Naive B cell (primary cell): ENCODE results near the gene RGS6. TPM values are rescaled to one million over a fixed set of nuclear protein-coding genes. Genes with fewer than 3 reads are reported as not detected.
A peak's percentile ranks its signal among the peaks of the same experiment; 100 is the strongest.

Experiments used
- ATAC-seq, 2 donors: fragments of 150-1000 bp; cut with Tn5 transposase; 2 replicates each; pipeline ENCODE4 v1.10.0; 2021; ENCODE audit warnings: low read depth in 2 of 2, mild to moderate bottlenecking in 2 of 2, moderate library complexity in 2 of 2
- DNase-seq: peaks from one replicate; pipeline ENCODE4 v3.0.0; 2022
- H3K27ac Mint-ChIP-seq, 6 donors: one replicate each; pipeline ENCODE4 v1.8.0; 2020 to 2022; ENCODE audit warnings: mild to moderate bottlenecking in 6 of 6, mixed read lengths in 6 of 6, moderate library complexity in 5 of 6, inconsistent platforms in 2 of 6
- H3K27me3 Mint-ChIP-seq, 3 donors: one replicate each; pipeline ENCODE4 v1.8.0; 2021 to 2022; ENCODE audit warnings: mixed read lengths in 3 of 3, mild to moderate bottlenecking in 1 of 3
- H3K36me3 Mint-ChIP-seq, 2 donors: one replicate each; pipeline ENCODE4 v1.8.0; 2020 to 2022; ENCODE audit warnings: mixed read lengths in 2 of 2, inconsistent platforms in 1 of 2, mild to moderate bottlenecking in 1 of 2
- H3K4me1 Mint-ChIP-seq, 3 donors: one replicate each; pipeline ENCODE4 v1.8.0; 2020 to 2022; ENCODE audit warnings: mixed read lengths in 3 of 3, inconsistent platforms in 1 of 3, mild to moderate bottlenecking in 1 of 3, moderate library complexity in 1 of 3
- H3K4me3 Mint-ChIP-seq, 8 donors: one replicate each; pipeline ENCODE4 v1.8.0; 2020 to 2022; ENCODE audit warnings: mild to moderate bottlenecking in 8 of 8, mixed read lengths in 8 of 8, moderate library complexity in 8 of 8, inconsistent platforms in 2 of 8
- H3K9me3 Mint-ChIP-seq, 7 donors: one replicate each; pipeline ENCODE4 v1.8.0; 2020 to 2022; ENCODE audit warnings: mixed read lengths in 7 of 7, mild to moderate bottlenecking in 5 of 7, inconsistent platforms in 2 of 7, moderate library complexity in 1 of 7
- polyA plus RNA-seq, 6 donors: library from polyadenylated mRNA; unstranded; fragments of 300-500 nt; fragmentation: Illumina TruSeq; gene quantifications; one replicate each; pipeline ENCODE4 v1.2.3, GENCODE V29; 2021; ENCODE audit warnings: low read depth in 6 of 6

RGS6 gene
- polyA plus RNA-seq, 6 donors from 2014 or later: 0.06 to 0.28 (median 0.20) TPM; not detected in 2

DNA sequence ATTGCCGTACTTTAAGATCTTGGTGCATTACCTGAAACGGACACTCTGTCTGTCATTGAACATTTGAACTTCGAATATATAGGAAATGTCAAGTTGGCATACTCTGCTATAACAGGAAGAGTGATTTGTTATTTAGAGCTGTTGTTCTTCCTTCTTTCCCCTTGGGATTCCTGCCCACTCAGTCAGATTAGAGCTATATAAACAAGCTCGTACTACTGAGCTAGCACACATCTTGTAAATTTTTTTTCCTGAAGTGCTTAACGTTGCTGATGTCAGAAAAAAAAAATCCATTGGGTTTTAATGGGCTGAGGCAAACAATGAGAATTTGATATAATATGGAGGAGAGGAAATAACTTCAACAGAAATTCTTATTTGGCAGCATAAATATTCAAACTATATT, 26.8 kb downstream of the RGS6 start:
- Mint-ChIP-seq H3K4me3 (no peak overlapping the region), H3K27me3 (peaks cover 7 to 16% (median 14%) of the 10 kb centered on the region in 3 donors), H3K9me3 (peaks cover 0 to 3% (median 0%) of the 10 kb centered on the region in 7 donors), H3K27ac (no peak overlapping the region), H3K4me1 (no peaks in the 10 kb centered on the region), H3K36me3 (no peaks in the 10 kb centered on the region)
- ATAC-seq: no peak
- no peak for DNase-seq

DNA sequence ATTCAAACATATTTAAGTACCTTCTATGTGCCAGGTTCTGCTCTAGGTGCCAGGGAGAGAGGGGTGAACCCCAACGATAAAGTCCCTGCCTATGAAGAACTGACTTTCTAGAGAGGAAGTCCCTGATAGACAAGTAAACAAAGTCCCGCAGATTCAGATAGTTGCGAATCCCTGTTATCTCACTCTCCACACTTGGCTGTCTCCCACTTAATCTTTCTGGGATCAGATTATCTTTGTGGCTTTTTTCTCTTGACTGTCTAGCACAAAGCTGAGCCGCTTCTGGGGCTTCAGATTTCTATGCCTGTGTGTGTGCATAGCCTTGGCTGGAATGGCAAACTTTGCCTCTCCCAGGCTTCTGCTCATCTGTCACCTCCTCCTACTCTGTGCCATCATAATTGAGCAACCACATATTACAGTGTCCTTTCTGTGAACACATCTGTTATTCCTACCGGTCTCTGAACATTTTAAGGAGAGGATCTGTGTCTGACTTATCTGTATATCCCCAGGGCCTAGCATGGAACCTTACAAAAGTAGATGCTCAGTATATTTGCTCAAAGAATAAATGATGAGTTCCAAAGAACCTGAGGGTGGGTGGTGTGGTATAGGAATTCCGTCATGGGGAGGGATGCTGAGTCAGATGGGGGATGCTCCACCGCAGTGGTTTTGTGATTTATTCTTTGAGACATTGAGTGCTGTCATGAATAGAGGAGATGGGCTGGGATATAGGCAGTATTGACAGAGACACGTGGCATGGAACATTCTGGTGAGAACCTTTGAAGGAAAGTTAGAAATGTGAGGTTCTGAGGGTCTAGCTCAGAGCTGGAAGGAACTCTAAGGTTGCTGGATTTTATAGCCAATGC, 28.5 kb downstream of the RGS6 start:
- Mint-ChIP-seq H3K4me3 (no peak overlapping the region), H3K9me3 (peaks cover 0 to 3% (median 0%) of the 10 kb centered on the region in 7 donors), H3K27ac (no peak overlapping the region), H3K27me3 (peaks cover 3 to 25% (median 22%) of the 10 kb centered on the region in 3 donors), H3K4me1 (no peaks in the 10 kb centered on the region), H3K36me3 (no peaks in the 10 kb centered on the region)
- ATAC-seq: no peak
- no peak for DNase-seq

DNA sequence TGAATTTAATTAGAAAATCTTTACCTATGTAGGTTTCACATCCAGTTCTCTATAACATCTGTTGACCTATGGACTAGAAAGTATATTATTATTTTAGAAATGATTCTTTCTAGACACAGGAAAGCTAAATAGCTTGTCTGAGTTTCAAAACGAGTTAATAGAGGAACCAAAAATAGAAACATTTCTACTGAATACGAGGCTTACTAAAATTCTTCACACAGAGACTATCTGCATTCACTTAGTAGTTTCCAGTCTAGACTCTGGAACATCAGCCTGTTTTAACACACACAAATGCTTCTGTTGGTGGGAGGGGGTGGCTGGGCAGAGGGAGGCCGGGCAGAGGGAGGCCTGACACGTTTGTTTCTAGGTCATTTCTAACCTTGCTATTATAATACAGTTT, 29.7 kb downstream of the RGS6 start:
- ATAC-seq (no peak), DNase-seq (no peak)
- Mint-ChIP-seq H3K36me3 (no peaks in the 10 kb centered on the region), H3K9me3 (peaks cover 0 to 2% (median 0%) of the 10 kb centered on the region in 7 donors), H3K27ac (no peak overlapping the region), H3K4me1 (no peaks in the 10 kb centered on the region), H3K27me3 (peaks cover 2 to 19% (median 15%) of the 10 kb centered on the region in 3 donors), H3K4me3 (no peak overlapping the region)

DNA sequence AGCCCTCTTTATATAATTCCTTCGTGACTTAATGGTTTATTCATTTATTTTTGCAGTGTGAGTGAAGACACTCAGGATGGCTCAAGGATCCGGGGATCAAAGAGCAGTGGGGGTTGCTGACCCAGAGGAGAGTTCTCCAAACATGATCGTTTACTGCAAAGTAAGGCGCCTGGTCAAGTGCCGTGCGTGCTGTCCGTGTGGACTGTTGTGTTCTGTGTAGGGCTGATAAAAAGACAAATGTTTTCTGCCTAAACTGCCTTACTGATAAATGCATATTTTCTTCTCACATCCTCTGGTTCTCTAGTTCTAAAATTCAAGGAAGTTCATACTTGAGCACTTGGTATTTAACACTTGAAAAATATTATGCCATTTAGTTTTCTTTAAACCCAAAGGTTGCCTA, 32.5 kb downstream of the RGS6 start:
- Mint-ChIP-seq H3K27ac (no peak overlapping the region), H3K36me3 (no peaks in the 10 kb centered on the region), H3K9me3 (peaks cover 0 to 8% (median 4%) of the 10 kb centered on the region in 7 donors), H3K27me3 (peaks cover 0 to 14% (median 9%) of the 10 kb centered on the region in 3 donors), H3K4me3 (no peak overlapping the region), H3K4me1 (no peaks in the 10 kb centered on the region)
- DNase-seq (no peak), ATAC-seq (no peak)

DNA sequence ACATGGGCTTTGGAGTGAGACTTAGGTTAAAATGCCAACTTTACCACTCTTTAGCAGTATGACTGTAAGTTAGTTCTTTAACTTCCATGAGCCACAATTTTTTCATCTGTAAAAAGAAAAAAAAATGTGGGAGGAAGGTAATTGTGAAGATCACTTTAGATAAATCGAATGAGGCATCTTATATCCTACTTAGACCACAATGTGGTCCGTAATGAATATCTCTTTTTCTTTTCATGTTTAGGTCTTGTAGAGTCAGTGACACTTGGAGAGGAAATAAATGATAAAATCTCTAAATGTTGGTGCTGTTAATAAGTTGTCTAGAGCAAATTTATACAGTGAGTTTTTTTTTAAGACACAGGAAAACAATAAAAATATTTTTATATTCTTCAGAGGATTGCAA, 34.3 kb downstream of the RGS6 start:
- Mint-ChIP-seq H3K36me3 (no peaks in the 10 kb centered on the region), H3K27ac (no peak overlapping the region), H3K4me1 (no peaks in the 10 kb centered on the region), H3K4me3 (no peak overlapping the region), H3K9me3 (peaks cover 2 to 8% (median 5%) of the 10 kb centered on the region in 7 donors), H3K27me3 (peaks cover 0 to 29% (median 16%) of the 10 kb centered on the region in 3 donors)
- ATAC-seq (no peak), DNase-seq (no peak)

DNA sequence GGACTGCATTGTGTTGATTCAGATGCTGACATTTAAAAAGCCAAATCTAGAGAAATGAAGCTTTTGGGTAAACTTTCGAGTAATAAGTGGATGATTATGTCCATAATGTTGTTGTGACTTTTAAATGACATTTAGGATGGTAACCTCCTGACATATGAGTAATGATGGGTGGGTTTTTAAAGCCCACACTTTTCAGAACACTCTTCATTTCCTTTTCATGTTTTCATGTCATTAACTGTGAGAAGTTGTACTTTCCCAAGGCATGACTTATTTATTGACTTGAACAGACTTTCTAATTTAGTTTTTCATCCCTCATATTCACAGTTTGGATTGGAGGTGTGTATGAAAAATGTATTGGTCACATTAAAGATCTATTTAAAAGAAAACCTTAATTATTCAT, 35.5 kb downstream of the RGS6 start:
- peaks cover 2 to 10% (median 5%) of the 10 kb centered on the region in 7 donors for H3K9me3 Mint-ChIP-seq
- H3K4me1 Mint-ChIP-seq: no peaks in the 10 kb centered on the region
- H3K4me3 Mint-ChIP-seq: no peak overlapping the region
- no peak overlapping the region for H3K27ac Mint-ChIP-seq
- DNase-seq (no peak), ATAC-seq (no peak)
- peaks cover 8 to 38% (median 22%) of the 10 kb centered on the region in 3 donors for H3K27me3 Mint-ChIP-seq
- no peaks in the 10 kb centered on the region for H3K36me3 Mint-ChIP-seq

DNA sequence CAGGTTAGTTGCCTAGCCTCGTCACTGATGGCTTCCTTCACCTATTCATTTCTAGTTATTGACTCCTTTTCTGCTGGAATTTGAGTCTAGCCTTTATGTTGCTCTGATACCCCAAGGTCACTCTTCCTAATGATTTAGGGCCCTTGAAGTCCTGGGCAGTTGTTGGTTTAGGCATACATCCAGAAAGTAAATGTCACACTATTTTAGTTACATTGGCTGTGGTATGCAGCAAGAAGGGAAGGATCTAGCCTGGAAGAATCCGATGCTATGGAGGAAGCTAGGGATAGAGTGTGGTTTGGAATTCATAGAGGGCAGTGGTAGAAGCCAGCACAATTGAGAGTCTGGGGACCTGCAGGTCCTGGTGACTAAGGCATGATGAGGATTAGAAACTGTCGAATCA, 38.0 kb downstream of the RGS6 start:
- Mint-ChIP-seq H3K4me1 (no peaks in the 10 kb centered on the region), H3K36me3 (no peaks in the 10 kb centered on the region), H3K9me3 (peaks cover 2 to 10% (median 5%) of the 10 kb centered on the region in 7 donors), H3K4me3 (no peak overlapping the region), H3K27me3 (peaks cover 10 to 36% (median 19%) of the 10 kb centered on the region in 3 donors), H3K27ac (peak overlapping the region in 1 of 6 donors; percentile 58)
- ATAC-seq (no peak), DNase-seq (no peak)

DNA sequence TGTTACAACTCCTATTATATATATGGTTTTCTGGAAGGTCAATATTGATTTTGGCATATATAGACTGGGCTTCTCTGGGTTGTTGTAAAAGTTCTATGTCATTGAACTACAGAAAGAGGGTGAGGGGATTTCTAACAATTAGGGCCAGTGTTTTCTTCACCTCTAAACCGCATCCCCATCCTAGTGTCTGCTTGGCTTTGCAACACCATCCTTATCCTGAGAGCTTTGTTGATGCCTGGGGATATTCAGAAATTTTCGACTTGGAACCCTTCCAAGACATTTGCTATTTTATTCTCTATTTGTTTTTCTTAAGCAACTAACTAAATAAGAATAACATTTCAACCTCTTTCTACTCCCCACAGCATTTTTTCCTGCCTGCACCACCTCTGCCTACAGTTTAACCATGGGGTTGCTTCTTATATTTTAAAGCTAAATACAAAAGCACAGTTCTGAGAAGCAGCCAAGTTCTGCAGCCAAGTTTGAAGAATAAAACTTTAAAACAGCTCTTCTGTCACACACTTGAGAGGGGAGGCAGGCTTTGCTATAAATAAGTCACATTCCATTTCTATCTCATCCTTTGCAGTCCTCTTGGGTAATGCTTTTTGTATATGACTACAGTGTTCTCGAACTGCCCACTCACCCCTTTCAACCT, 53.4 kb downstream of the RGS6 start:
- DNase-seq (no peak), ATAC-seq (no peak)
- Mint-ChIP-seq H3K27me3 (peaks cover 20 to 38% (median 22%) of the 10 kb centered on the region in 3 donors), H3K36me3 (no peaks in the 10 kb centered on the region), H3K27ac (no peak overlapping the region), H3K4me3 (no peak overlapping the region), H3K9me3 (peaks cover 0 to 5% (median 0%) of the 10 kb centered on the region in 7 donors), H3K4me1 (no peaks in the 10 kb centered on the region)

DNA sequence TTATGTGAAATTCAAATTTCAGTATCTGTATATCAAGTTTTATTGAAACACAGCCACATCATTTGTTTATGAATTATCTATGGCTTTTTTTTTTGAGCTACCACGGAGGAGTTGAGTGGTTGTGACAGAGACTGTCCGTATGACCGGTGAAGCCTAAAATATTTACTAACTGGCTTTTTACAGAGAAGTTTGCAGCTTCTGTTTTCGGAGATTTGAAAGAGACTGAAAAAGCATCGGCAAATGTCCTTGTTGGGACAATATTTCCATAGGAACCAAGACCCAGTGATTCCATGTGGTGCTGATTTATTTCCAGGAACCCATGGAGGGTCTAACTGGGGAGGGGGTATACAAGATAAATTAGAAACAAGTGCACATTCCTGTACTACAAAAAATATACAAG, 56.2 kb downstream of the RGS6 start:
- DNase-seq (no peak), ATAC-seq (no peak)
- Mint-ChIP-seq H3K9me3 (peaks cover 0 to 3% (median 0%) of the 10 kb centered on the region in 7 donors), H3K4me3 (no peak overlapping the region), H3K36me3 (no peaks in the 10 kb centered on the region), H3K27me3 (peaks cover 8 to 31% (median 18%) of the 10 kb centered on the region in 3 donors), H3K27ac (no peak overlapping the region), H3K4me1 (no peaks in the 10 kb centered on the region)

DNA sequence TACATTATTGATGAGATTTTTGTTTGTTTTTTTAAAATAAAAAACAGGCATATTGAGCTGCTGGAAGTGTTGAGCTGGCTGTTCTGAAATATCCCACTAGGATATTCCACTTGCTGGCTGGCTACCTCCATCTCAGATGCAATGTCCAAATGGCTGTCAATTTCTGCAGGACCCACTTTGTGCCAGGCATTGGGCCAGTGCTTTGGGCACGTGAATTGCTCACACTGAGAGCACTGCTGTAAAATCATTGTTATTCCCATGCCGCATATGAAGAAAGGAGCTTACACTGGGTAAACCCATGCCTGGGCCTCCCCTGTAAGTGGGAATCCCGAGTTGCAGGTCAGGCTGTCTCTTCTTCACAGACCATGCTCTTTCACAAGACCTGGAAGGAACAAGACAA, 56.7 kb downstream of the RGS6 start:
- DNase-seq: no peak
- H3K9me3 Mint-ChIP-seq: peaks cover 0 to 3% (median 0%) of the 10 kb centered on the region in 7 donors
- peaks cover 4 to 26% (median 18%) of the 10 kb centered on the region in 3 donors for H3K27me3 Mint-ChIP-seq
- ATAC-seq: no peak
- H3K27ac Mint-ChIP-seq: no peak overlapping the region
- no peaks in the 10 kb centered on the region for H3K36me3 Mint-ChIP-seq
- no peaks in the 10 kb centered on the region for H3K4me1 Mint-ChIP-seq
- no peak overlapping the region for H3K4me3 Mint-ChIP-seq

DNA sequence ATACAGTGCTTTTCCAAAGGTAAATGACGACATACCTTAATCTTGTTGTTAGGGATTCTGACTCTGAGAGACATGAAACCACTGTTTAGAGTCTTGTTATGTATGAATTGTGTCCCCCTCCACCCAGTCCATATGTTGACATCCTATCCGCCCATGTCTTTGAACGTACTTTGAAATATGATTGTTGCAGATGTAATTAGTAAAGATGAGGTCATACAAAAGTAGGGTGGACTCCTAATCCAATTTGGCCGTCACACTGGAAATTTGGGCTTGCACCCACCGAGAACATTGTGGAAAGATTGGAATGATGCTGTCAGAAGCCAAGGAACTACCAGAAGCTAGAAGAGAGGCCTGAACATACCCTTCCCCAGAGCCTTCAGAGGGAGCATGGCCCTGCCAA, 62.2 kb downstream of the RGS6 start:
- H3K4me1 Mint-ChIP-seq: no peaks in the 10 kb centered on the region
- peaks cover 0 to 4% (median 0%) of the 10 kb centered on the region in 7 donors for H3K9me3 Mint-ChIP-seq
- H3K36me3 Mint-ChIP-seq: no peaks in the 10 kb centered on the region
- H3K4me3 Mint-ChIP-seq: no peak overlapping the region
- H3K27ac Mint-ChIP-seq: no peak overlapping the region
- DNase-seq: no peak
- peaks cover 13 to 15% (median 14%) of the 10 kb centered on the region in 3 donors for H3K27me3 Mint-ChIP-seq
- ATAC-seq: no peak

DNA sequence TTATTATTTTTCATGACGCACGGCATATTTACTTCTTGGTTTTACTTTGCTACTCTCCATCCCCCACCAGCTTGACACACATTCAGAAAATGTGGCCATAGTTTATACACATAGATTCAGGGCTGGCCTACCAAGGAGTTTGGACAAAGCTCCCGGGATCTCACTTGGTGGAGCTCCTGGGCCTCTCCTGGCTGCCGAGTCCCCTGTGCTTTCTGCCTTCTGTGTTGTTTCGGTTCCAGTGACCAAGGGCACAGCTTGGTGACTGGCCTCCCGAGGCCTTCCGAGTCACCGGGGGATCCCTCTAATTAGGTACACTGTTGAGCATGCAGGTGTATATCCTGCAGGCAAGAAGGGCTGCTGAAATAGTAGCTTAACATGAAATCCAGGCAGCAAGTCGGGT, 63.5 kb downstream of the RGS6 start:
- H3K9me3 Mint-ChIP-seq: peaks cover 0 to 8% (median 2%) of the 10 kb centered on the region in 7 donors
- H3K4me1 Mint-ChIP-seq: no peaks in the 10 kb centered on the region
- H3K27me3 Mint-ChIP-seq: peaks cover 7 to 21% (median 18%) of the 10 kb centered on the region in 3 donors
- H3K4me3 Mint-ChIP-seq: no peak overlapping the region
- ATAC-seq (no peak), DNase-seq (no peak)
- H3K27ac Mint-ChIP-seq: no peak overlapping the region
- no peaks in the 10 kb centered on the region for H3K36me3 Mint-ChIP-seq

DNA sequence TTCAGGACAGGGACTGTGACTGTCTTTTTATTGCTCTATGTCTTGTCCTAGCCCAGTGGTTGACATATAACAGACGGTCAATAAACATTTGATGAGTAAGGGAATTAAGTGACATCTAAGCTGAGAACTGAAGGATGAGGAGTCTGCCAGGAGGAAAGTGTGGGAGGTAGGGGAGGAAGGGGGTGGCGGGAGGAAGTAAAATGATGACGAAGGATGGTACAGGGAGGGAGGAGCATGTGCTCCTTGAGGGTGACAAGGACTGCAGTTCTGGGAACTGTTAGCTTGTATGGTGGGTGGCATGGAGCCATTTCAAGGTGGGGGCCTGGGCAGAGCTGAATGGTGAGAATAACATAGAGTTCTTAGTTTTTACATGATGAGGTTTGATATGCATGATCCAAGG, 64.4 kb downstream of the RGS6 start:
- peaks cover 0 to 8% (median 2%) of the 10 kb centered on the region in 7 donors for H3K9me3 Mint-ChIP-seq

DNA sequence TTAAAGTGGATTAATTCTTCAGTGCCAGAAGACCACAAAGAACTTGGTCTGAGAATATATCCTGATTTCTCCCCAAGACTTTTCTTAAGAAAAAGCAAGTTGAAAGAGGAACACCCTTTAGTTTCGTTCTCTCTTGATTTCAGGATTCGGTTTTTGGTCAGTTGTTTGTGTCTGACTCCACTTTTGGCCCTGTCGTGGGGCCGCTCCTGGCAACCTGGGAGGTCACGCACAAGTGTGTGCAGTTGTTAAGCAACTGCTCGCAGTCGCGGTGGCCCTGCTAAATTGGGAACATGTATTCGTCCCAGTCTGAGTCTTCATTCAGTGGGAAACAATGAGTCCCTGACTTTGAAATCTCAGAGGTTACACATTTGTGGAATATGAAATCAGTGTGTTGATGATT, 68.7 kb downstream of the RGS6 start:
- ATAC-seq (no peak), DNase-seq (no peak)
- H3K27ac Mint-ChIP-seq: no peak overlapping the region
- H3K4me3 Mint-ChIP-seq: no peak overlapping the region
- peaks cover 0 to 8% (median 3%) of the 10 kb centered on the region in 7 donors for H3K9me3 Mint-ChIP-seq
- no peaks in the 10 kb centered on the region for H3K4me1 Mint-ChIP-seq
- H3K36me3 Mint-ChIP-seq: no peaks in the 10 kb centered on the region
- peaks cover 0 to 18% (median 16%) of the 10 kb centered on the region in 3 donors for H3K27me3 Mint-ChIP-seq

More for the DNA sequence above, 64.4 kb downstream of the RGS6 start:
- Mint-ChIP-seq H3K4me3 (no peak overlapping the region), H3K27me3 (peaks cover 6 to 21% (median 15%) of the 10 kb centered on the region in 3 donors), H3K4me1 (no peaks in the 10 kb centered on the region), H3K27ac (no peak overlapping the region), H3K36me3 (no peaks in the 10 kb centered on the region)
- DNase-seq (no peak), ATAC-seq (no peak)
